ENCODE measurements around the gene CEMP1.

GRCh38 chr16:2527071-2527783 lies 4.0 kb downstream of the CEMP1 start:
- TF ChIP-seq POLR2A (IDR thresholded peaks at IDR 0.05) (no peak), POLR2AphosphoS5 (IDR thresholded peaks at IDR 0.05) (no peak)
